Pancreas (tissue), 10 donors: ENCODE data around the gene LRMDA. TPM values are rescaled to one million over a fixed set of nuclear protein-coding genes. Genes with fewer than 3 reads are reported as not detected.

Source experiments
- ATAC-seq, 4 donors: fragments of 200-7000 bp; cut with Tn5 transposase; one replicate each; pipeline versions ENCODE4 v1.8.0 to v1.9.1; 2020; ENCODE audit warnings: mild to moderate bottlenecking in 4 of 4, moderate library complexity in 4 of 4
- DNase-seq, 6 donors: peaks; one replicate each; pipeline ENCODE4 v3.0.0-alpha.2; 2020
- FAIRE-seq: peaks from 2 replicates; lab custom pipeline; 2012; peaks lifted over from hg19 to GRCh38; lab: Jason Lieb, UNC
- H3K27ac ChIP-seq, 4 donors: fragments of 200-600 bp; sonication (generic); 1 replicate in 3 of 4; 2 replicates in 1 of 4; pipeline versions ENCODE4 v1.5.0 to v1.8.0; 2020
- H3K27me3 ChIP-seq, 4 donors: fragments of 200-600 bp; one replicate each; pipeline ENCODE4 v1.8.0; 2021
- H3K36me3 ChIP-seq, 3 donors: fragments of 200-600 bp; sonication (generic) in 1 of 3; one replicate each; pipeline versions ENCODE4 v1.5.0 to v1.8.0; 2020 to 2021
- H3K4me1 ChIP-seq, 3 donors: fragments of 200-600 bp; one replicate each; pipeline ENCODE4 v1.8.0; 2021
- H3K4me3 ChIP-seq, 4 donors: fragments of 200-600 bp; sonication (generic) in 2 of 4; one replicate each; pipeline versions ENCODE4 v1.5.0 to v1.8.0; 2020 to 2021
- H3K9me3 ChIP-seq, 4 donors: fragments of 200-600 bp; one replicate each; pipeline ENCODE4 v1.8.0; 2021
- WGBS, 2 donors: extraction: QIAGEN DNeasy Blood & Tissue Kit; methylation state at CpG; one replicate each; pipeline ENCODE4 v1.1.7; 2013; 5-methylcytosine and 5-hydroxymethylcytosine counted together
- intact Hi-C, 3 donors: fragments of 100-400 bp; cut with DNase I; formaldehyde crosslinking; loops; one replicate each; pipeline versions ENCODE4 v1.11.1 to v1.14.2; 2022
- polyA plus RNA-seq, 2 donors: library from polyadenylated mRNA; stranded (reverse); fragments of 200-250 nt; gene quantifications; one replicate each; pipeline ENCODE4 v1.2.3, GENCODE V29; 2013
- total RNA-seq, 6 donors: library from RNA; stranded (reverse); fragmentation: NEBNext Ultra II Directional in 4 of 6; extraction: Animal tissue kit (Norgen Biotek cat#: 25700) in 4 of 6; gene quantifications; one replicate each; pipeline versions ENCODE4 v1.2.1 to v1.2.4, GENCODE V29; 2021 to 2023
- TF ChIP-seq, protein P1 (sequence below), 4 donors: fragments of 200-600 bp; sonication (generic) in 3 of 4; IDR thresholded peaks; one replicate each; pipeline versions ENCODE4 v1.5.0 to v1.8.0; 2021; ENCODE audit warnings: antibody characterized with exemption in 4 of 4
- donor health status: healthy with polysubstance abuse.
- donor health status: DM: no; HTN: no; CAD: no; lungs with moderate emphysema.
- donor health status: DM: no; HTN: no; CAD: no.
- donor health status: control.
- donor health status: control.
- donor health status: Bipolar disorder and iron deficiency.
- donor health status: DM: yes; HTN: yes; CAD: no.
- donor health status: DM: no; HTN: no; CAD: no.
- donor health status: DM: no; HTN: no; CAD: no.
- donor health status: DM: yes; HTN: yes; CAD: no.

LRMDA gene
- total and polyA plus RNA-seq, 8 donors = 4.6 to 21.2 (median 13.4) TPM

DNA sequence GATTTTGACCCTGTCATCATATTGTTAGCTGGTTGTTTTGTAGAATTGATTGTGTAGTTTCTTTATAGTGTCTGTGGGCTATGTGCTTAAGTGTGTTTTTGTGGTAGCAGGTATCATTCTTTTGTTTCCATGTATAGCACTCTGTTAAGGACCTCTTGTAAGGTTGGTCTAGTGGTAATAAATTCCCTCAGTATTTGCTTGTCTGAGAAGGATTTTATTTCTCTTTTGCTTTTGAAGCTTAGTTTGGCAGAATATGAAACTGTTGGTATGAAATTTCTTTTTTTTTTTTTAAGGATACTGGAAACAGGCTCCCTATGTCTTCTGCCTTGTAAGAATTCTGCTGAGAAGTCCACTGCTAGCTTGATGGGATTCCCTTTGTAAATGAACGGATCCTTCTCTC is 1073.4 kb downstream of the LRMDA start:
- DNase-seq (no peak), ATAC-seq (no peak), FAIRE-seq (no peak)
- Histone ChIP-seq H3K4me1 (no peaks in the 10 kb centered on the region), H3K4me3 (no peak overlapping the region), H3K9me3 (no peaks in the 10 kb centered on the region), H3K27me3 (no peaks in the 10 kb centered on the region), H3K27ac (no peak overlapping the region), H3K36me3 (no peaks in the 10 kb centered on the region)
- intact Hi-C loops = no loop called here
- WGBS, 2 donors = 95 to 97% methylated on average over 1 of the region's 1 CpG
- TF ChIP-seq, protein P1, sequence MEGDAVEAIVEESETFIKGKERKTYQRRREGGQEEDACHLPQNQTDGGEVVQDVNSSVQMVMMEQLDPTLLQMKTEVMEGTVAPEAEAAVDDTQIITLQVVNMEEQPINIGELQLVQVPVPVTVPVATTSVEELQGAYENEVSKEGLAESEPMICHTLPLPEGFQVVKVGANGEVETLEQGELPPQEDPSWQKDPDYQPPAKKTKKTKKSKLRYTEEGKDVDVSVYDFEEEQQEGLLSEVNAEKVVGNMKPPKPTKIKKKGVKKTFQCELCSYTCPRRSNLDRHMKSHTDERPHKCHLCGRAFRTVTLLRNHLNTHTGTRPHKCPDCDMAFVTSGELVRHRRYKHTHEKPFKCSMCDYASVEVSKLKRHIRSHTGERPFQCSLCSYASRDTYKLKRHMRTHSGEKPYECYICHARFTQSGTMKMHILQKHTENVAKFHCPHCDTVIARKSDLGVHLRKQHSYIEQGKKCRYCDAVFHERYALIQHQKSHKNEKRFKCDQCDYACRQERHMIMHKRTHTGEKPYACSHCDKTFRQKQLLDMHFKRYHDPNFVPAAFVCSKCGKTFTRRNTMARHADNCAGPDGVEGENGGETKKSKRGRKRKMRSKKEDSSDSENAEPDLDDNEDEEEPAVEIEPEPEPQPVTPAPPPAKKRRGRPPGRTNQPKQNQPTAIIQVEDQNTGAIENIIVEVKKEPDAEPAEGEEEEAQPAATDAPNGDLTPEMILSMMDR (IDR thresholded peaks at IDR 0.05) = no peak

DNA sequence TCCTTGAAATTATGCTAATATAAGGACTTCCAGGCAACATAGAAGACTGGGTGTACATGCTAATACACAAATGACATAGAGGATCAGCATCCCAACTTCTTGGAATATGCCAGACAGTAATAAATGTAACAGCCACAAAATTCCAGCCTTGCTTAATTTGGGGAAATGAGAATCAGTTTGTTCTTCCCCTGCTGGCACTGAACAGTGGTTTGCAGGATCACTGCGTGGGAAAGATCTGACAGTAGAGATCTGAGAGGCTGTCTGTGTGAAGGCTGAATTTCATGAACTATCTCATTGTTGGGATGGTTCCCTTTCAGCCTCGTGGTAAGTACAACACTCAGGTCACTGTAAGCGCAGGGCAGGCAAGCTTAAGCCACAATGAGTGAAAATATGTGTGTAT is 1078.0 kb downstream of the LRMDA start:
- Histone ChIP-seq H3K4me1 (no peaks in the 10 kb centered on the region), H3K4me3 (no peak overlapping the region), H3K27me3 (no peaks in the 10 kb centered on the region), H3K36me3 (no peaks in the 10 kb centered on the region), H3K27ac (no peak overlapping the region), H3K9me3 (no peaks in the 10 kb centered on the region)
- ATAC-seq (no peak), FAIRE-seq (no peak), DNase-seq (no peak)
- intact Hi-C loops = no loop called here
- 53 to 55% methylated on average over 3 of the region's 3 CpGs for WGBS, 2 donors
- TF ChIP-seq, protein P1 (IDR thresholded peaks at IDR 0.05) = no peak

DNA sequence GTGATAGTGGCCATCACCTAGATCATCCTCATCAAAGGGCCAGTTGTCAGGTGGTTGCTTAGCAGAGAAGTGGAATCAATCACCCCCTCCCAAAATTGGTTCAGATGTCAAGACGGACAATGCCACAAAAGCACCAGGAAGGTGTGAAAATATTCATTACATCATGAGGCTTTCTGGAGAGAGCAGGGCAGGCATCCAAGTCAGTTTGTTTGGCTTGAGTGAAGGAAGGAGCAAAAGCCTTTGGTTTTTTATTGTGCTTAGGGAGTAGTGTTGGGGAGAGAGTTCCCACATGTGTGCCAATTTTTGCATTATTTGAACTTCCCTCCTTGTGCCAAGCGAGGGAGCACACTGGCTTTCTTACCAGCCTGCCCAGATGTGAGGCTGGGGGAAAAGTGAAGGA is 1082.9 kb downstream of the LRMDA start:
- WGBS, 2 donors = 79 to 91% methylated on average over 2 of the region's 2 CpGs
- Histone ChIP-seq H3K27me3 (no peaks in the 10 kb centered on the region), H3K4me1 (no peaks in the 10 kb centered on the region), H3K9me3 (no peaks in the 10 kb centered on the region), H3K27ac (no peak overlapping the region), H3K4me3 (no peak overlapping the region), H3K36me3 (no peaks in the 10 kb centered on the region)
- FAIRE-seq (no peak), ATAC-seq (no peak), DNase-seq (no peak)
- TF ChIP-seq, protein P1 (IDR thresholded peaks at IDR 0.05) = no peak
- intact Hi-C loops = no loop called here

DNA sequence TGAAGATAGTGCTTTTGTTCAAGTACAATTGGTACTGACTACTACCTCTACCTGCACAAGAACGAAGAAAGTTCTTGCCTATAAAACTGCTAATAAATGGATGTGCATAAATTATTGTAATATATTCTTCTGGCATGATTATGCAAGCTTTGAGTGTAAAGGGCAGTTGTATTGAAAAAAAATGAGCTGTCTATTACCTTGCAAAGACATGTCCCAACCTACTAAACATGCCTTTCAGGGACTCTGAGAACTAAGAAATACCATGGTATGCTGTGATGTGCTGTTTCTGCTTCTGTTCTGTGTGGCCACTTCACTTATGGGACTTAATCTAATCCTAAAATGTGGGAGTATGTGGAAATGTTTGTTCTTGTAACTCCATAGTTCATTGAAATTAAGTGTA is 1083.4 kb downstream of the LRMDA start:
- FAIRE-seq = no peak
- ATAC-seq = no peak
- intact Hi-C loops = no loop called here
- no peak for DNase-seq
- Histone ChIP-seq H3K27ac (no peak overlapping the region), H3K4me1 (no peaks in the 10 kb centered on the region), H3K9me3 (no peaks in the 10 kb centered on the region), H3K27me3 (no peaks in the 10 kb centered on the region), H3K4me3 (no peak overlapping the region), H3K36me3 (no peaks in the 10 kb centered on the region)
- WGBS, 2 donors = 90 to 98% methylated on average over 1 of the region's 1 CpG
- TF ChIP-seq, protein P1 (IDR thresholded peaks at IDR 0.05) = no peak

DNA sequence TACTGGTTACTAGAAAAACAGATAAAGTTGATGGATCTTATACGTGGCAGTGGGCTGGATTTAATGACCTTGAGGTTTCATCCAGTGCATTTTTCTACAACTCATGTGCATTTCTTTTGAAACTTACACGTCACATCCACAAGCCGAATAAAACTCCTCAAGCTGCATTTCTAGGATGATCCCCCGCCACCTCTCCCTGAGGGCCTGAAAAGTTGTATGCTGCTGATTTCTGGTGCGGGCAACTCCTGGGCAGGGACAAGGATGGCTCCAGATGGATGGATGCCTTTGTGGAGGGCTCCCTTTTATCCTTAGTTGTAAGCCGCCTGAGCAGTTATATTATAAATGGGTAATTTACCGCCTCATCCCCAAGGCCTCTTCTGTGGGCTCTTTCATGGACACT is 1091.1 kb downstream of the LRMDA start:
- H3K36me3 ChIP-seq = no peaks in the 10 kb centered on the region
- ATAC-seq (no peak), DNase-seq (no peak), FAIRE-seq (no peak)
- no peak overlapping the region for H3K27ac ChIP-seq
- H3K9me3 ChIP-seq = no peaks in the 10 kb centered on the region
- no peak overlapping the region for H3K4me3 ChIP-seq
- no peaks in the 10 kb centered on the region for H3K4me1 ChIP-seq
- intact Hi-C loops = no loop called here
- WGBS, 2 donors = 85 to 90% methylated on average over 7 of the region's 7 CpGs
- H3K27me3 ChIP-seq = no peaks in the 10 kb centered on the region
- TF ChIP-seq, protein P1 (IDR thresholded peaks at IDR 0.05) = no peak
